Activated CD4-positive, alpha-beta T cell treated with anti-CD3 and anti-CD28 coated beads, Interleukin-2, amount 50 U/mL, for 48 hours (primary cell): ENCODE data around the gene ZBTB46.

ENCODE experiments used
- DNase-seq, 2 experiments: peaks; one replicate each; pipeline ENCODE4 v3.0.0-alpha.2; 2020

Gene ZBTB46

DNA sequence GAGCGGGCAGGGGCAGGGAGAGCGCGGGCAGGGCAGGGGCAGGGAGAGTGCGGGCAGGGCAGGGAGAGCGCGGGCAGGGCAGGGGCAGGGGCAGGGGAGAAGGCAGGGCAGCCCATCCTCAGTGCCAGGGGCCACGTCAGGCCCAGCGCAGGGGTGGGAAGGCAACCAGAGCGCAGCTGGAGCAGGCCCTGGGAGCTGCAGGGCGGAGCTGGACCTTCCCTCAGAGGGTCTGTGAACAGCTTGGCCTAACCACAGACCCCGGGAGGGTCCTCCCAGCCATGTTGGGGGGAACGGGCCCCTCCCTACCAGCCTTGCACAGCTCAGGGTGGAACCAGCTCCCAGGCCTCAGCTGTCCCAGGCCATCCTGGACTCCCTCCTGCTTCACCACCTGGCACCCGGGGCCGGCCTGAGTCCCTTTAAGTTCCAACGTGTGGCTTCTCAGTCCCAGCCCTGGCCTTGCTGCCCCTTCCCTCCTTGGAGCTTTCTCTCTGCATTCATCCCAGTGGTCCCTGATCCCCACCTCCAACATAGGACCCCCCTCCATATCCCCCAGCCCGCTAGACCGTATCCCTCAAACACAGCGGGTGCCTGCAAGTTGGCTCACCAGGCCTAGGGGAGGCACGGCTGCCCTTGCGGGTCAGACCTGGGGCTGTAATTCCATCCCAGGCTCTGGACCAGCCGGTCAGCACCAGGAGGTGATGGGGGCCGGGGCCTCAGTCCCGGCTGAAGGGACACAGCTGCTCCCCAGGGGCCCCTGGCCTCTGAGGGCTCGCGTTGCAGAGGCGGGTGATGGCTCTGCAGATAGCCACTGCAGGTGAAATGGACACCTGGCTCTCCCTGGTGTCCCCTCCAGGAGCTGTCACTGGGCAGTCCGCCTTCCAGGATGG lies 5.6 kb upstream of the ZBTB46 start:
- no peak for DNase-seq

DNA sequence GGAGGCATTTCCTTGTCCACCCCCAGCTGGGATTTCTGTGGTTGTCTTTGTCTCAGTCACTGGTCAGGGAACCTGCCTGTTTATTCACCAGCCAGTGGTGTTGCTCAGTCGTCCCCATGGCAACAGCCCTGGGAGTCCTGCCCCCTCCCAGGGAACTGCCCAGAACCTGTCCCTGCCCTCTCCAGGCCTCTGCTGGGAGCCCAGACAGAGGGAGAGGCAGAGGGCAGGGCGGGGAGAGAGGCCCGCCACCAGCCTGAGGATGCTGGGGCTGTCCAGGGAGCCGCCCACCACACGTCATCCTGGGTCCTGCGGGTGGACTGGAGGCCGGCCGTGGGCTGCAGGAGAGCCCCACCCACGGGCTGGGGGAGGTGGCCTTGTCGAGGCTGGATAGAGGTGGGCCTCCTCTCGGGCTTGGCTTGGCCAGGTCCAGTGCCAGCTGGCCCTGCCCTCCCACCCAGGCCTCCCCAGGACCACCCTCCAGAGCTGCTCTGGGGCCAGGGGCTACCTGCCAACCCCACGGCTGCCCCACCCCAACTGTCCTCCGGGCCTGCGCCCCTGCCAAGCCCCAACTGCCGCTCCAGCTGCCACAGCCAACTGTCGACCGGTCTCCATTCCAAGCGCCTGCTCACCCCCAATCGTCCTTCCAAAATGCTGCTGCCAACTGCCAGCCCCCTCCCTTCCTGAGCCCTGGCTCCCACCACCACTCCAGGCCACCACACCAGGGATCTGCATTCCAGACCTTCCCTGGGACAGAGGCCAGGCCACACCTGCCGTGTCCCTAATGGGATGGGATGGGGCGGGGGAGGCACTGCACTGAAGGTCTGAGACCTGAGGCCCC lies 4.2 kb upstream of the ZBTB46 start:
- DNase-seq = no peak

DNA sequence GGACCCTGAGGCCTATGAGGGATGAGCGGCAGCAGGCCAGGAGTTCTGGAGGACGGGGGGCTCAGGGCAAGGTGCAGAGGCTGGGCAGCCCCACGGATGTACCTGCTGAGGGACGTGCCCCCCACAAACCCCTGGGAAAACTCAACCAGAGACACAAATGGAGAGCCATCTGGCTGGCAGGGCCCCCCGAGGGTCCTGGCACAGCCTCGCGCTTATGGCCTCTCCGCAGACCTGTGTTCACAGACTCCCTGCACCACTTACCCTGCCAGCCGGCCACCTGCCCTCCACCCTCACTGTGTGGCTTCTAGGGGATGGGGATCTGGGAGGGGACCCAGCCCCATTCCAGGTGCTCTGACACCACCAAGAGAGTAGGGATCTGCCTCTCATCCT lies 3.4 kb upstream of the ZBTB46 start:
- no peak for DNase-seq

DNA sequence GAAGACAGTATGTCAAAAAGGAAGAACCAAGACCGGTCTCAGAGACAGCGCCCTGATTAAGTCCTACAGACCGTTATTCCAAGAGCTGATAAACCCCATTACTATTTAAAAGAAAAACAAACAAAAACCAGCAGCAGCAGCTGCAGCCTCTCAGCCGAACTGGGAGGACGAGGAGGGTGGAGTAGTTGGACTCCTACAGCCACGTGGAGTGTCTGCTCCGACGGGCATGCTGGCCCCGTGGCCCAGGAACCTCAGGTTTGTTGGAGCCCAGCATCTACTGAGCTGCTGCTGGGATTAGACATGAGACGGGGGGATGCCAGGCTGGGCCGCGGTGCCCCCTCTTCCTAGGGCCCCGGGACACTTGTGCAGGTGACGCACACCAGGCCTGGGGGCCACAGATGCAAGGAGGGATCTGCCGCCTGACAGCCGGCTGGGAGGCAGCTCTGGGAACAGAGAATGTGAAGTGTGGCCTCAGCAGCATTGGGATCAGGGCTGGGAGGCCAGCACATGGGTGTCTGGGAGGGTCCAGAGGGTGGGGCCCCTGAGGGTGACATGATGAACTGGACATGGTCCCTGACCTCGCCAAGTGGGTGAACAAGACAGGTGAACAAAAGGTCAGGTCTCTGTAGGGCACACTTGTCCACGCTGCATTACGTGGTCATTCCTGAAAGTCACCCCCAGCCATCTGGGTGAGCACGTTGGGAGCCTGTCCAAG lies 2.9 kb upstream of the ZBTB46 start:
- DNase-seq = no peak

DNA sequence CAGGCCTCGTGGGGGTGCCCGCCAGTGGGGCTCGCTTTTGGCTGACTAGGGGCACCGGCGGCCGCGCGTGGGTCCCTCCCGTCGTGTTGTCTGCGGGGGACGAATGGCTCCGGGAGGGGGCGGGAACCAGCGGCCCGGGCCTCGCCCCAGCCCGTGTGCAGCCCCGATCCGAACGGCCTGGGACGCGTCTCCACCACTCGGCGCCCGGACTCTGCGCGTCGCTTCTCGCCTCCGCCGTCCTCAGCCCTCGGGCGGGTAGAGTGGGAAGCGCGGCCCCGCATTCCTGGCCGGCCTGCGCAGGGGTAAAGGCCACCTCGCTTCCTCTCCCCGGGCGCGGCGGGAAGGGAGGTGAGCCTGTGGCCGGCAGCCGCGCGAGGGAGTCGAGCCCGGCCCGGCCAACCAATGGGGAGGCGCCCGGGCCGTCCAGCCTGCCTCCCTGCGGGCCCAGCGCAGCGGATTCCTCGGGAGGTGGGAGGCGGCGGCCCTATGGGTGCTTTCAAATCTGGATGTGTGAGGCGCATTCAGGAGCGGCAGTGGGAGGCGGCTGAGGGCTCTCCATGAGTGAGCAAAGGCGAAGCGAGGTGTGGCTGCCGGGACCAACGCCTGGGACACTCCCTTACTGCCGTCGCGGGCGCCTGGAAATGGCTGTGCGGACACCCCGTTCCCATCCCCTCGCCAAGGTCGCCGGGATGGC lies 1.1 kb upstream of the ZBTB46 start:
- peak in 1 of 2 experiments; percentile 11 for DNase-seq

DNA sequence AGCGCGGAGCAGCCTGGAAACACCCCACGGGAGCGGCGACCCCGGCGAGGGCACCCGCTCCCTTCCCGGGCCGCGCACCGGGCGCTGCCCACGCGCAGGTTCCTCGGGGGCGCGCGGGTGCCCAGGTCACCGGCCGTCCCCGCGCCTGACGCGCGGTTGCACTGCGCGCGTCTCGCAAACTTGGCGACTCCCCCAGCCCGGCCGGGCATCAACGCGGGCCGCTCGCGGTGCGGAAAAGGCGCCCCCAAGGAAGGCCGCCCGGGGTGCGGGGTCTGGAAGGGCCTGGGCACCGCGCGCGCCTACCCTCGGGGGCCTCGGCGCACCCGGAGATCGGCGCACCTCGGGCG lies 555 bp upstream of the ZBTB46 start:
- no peak for DNase-seq

DNA sequence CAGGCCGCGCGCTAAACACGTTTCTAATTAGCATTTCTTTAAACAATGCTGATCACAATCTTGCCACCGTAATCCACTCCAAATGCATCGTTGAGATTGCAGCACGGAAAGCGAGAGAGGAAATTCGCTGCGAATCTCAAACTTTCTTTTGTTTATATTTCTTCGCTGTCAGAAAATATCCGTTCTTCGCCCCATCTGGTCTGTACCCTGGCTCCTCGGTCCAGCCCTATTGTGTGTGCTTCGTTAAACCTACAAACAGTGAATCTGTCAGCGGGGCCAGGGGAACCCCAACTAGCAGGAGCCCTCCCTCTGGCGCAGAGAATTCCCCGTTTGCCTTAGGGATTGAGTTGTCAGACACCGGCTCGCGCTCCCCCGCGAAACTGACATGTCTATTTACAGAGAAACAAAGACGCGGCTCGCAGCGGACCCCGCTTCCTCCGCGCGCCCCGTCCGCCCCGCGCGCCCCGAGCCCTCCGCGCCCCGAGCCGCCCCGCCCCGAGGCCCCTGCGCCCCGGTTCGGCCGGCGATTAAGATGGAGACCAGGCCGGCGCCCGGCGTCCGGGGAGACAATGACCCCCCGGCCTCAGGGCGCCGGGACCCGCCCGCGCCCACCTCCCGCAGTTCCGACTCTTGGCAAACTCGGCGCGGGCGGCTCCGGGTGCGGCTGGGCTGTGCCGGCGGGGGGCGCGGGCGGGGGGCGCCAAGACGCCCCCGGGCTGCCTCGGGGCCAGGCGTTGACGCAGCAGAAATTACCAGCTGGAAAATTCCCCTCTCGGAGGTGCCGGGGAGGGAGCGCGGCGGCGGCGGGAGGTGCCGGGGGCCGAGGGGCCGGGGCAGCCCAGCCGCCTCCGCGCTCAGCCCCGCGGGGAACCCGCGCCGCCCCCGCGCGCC lies 874 bp downstream of the ZBTB46 start:
- peak in 1 of 2 experiments; percentile 14 for DNase-seq

DNA sequence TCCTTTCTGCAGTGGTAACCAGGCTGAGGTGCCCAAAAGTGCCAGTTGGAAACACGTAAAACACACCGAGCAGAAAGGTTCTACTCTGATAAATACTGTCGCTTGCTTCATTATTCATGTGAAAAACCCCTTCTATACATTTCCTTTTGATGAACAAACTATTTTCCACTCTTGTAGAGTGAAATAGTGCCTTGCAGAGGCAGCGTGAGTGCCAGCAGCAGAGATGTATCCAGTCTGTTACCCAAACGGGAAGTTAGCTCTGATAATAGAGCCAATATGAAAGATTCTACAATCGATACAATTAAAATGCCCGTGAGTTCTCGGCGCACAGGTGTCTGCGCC lies 1.5 kb downstream of the ZBTB46 start:
- peak in 1 of 2 experiments; percentile 9 for DNase-seq

DNA sequence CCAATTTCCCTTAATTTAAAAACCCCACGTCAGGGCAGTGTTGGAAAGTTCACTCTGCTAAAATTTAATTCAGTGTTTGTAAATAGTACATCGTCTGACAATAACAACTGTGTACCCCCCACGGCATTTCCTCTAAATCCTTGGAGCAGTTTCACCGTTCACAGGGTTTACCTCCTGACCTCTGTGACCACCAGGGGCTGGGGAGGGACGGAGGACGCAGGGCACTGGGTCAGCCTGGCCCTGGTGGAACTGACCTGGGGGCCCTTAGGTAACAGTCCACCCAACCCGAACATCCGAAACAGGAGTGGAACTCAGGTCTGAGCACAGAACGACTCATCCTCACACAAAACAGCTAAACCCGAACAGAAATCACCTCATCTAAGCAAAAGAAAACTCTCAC lies 2.1 kb downstream of the ZBTB46 start:
- DNase-seq = no peak

DNA sequence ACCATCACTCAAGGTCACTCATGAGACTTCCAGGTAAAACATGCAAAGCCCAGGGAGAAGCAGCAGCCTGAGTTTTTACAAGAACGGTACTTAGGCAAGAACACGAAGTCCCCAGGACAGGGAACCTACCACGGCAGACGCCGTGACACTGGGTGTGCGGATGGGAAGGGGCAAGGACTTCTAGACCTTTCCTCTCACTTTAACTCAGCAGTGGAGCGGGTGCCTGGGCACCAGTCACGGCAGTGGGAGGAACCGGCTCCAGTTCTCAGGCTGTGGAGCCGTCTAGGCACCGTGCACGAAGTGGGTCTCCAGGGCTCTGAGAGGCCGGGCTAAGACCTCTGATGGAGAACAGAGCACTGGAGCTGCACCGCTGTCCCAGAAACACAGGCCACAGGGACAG lies 2.5 kb downstream of the ZBTB46 start:
- DNase-seq = no peak

DNA sequence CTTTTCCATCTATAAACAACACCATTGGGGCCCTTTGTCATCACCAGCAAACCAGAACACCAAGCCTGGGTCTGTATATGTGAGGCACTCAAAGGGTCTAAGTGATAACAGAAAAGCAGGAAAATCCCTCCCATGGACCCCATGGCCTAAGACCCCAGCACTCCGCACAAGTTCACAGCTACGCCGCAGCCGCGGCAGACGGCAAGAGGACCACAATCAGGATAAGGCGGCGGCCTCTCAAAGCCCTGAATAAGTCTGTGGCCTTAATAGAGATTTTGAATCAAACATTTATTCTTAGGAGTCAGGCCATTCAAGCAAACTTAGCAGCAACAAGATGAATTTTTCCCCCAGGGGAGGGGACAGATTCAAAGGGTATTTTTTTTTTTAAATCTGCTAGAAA lies 2.9 kb downstream of the ZBTB46 start:
- no peak for DNase-seq

DNA sequence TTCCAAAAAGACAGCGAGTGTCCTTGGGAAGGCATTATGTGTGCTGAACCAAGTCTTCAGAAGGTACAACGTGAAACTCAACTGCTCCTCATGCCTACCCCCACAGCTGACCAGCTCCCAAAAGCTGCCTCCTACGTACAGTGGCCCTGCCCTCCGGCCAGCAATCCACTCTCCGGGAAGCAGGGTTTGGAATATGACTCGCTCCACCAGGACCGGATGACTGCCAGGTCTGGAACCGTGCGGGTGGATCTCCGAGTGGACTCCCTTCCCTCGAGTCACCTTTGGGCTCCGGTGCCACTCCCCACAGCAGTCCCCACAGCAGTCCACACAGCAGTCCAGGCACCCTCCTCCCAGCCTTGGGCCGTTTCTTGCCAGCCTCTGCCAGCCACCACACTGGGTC lies 4.3 kb downstream of the ZBTB46 start:
- no peak for DNase-seq

DNA sequence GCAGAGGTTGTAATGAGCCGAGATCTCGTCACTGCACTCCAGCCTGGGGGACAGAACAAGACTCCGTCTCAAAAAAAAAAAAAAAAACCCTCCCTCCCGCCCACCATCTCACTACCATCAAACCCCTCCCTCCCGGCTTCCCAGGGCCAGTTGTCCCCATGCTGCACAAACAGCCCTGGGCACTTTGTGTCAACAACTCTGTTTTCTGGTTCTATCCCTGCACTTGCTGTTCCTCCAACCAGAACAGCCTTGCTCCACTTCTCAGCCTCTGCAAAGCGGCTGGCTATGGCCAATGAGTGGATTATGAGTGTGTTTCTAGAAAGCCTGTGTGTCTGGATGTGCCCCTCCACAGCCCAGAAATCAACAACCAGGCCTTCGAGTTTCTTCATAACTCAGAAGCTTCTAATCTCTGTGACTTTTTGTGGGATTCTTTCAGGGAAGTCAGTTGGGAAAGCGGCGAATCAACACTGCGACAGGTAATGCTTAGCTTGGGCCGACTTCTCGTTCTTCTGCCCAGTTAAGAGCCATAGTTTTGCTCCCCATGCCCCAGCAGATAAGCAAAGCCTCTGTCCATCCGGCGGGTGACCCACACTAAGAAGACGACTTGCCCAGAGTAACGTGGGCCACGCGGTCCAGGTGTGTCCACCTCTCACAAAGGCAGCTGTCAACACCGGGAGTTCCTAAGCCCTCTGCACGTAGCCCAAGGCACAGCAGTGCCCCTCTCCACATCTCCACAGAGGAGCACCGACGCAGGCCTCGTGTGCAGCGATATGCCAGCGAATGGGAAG lies 5.5 kb downstream of the ZBTB46 start:
- DNase-seq = no peak

DNA sequence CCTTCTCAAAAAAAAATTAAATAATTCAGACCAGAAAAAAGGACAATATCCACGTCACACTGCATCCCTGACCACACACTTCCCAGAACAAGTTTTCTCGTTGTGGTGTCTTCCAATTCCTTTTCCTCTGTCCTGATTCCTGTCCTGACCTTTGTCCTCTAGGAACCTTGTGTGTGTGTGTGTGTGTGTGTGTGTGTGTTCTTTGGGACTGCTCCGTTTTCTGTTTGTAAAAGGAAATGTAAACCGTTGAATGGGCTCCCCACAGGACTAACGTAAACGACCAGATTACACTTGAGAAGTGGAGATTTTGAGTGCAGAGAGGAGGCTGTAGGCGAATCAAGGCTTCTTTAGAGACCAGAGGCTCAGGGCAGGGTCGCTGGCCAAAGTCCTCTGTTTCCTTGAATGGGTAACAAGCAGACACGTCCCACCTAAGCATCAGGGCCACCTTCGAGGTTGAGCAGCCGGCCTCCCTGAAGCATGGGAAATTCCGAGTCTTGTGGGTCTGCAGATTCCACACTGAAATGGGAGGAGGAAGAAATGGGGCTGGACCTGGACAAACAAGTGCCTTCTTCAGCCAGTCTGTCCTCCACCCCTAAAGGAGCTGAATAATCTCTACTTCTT lies 7.3 kb downstream of the ZBTB46 start:
- no peak for DNase-seq

DNA sequence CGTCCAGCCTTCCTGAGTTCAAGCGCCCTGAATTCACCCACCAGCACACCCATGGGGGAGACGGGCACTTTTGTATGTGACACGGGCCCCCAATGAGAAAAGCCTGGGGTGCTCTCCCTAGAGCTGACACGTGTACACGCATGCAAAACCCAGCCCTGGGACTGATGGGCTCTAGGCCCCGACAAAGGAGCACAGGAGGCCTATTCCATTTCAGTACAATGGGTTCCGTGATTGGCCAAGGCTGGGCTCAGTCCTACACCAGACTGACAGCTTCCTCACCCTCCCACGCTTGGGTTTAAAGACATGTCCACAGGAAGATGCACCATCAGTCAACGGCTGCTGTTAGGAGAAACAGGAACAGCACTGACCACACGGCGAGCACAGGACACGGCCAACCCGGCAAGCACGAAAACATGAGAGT lies 8.8 kb downstream of the ZBTB46 start:
- no peak for DNase-seq

DNA sequence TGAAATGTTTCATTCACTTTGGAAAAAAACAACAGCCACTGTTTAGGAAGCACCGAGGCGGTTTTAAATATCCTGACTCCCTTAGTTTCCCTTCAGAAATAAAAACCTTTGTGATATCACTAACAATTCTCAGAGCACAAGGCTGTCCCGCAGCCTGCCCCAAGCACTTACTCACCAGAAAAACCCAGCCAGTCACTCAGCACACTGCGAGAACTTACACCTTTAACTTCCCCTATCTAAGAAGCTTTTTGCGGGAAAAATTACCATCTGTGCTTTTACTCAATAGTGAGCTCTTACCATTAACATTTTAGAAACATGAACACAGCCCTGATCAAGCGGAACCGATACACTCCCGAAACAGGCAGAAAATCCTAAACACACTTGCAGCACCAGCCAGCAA lies 9.3 kb downstream of the ZBTB46 start:
- DNase-seq = no peak

DNA sequence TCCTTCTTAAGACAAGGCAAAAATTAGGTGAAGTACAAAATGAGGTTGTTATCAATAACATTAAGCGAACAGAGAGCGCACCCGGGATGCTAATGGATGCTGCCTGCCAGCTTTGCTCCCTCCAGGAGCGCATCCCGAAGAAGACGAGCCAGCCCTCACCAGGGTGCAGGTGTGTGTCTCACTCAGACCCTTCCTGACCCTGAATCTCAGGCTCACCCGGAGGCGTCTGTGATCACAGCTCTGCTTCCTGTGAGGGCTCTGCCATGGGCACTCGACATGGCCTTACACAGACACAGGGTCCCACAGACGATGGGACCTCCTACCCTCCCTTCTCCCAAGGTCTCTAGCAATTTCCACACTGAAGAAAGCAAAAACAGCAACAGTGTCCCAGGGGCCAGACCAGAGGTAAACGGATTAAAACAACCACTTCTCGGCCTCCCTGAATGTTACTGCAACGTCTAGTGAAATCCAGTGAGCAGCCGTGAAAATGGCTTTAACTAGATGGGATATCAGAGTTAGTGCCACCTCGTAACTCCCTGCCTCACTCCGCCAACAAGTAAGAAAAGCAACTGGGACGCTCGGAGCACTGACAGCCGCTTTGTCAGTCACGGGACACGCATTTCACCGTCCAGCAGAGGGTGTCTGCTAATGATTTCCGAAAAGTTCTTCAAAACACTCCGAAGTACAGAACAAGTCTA lies 11.7 kb downstream of the ZBTB46 start:
- no peak for DNase-seq

DNA sequence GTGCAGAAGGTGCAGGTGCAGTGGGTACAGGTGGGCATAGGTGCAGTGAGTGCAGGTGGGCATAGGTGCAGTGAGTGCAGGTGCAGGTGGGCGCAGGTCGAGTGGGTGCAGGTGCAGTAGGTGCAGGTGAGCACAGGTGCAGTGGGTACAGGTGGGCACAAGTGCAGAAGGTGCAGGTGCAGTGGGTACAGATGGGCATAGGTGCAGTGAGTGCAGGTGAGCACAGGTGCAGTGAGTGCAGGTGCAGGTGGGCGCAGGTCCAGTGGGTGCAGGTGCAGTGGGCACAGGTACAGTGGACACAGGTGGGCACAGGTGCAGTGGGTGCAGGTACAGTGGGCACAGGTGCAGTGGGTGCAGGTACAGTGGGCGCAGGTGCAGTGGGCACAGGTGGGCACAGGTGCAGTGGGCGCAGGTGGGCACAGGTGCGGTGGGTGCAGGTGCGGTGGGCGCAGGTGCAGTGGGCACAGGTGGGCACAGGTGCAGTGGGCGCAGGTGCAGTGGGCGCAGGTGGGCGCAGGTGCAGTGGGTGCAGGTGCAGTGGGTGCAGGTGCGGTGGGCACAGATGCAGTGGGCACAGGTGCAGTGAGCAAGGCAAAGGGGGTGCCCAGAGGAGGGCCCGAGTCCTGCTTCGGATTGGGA lies 15.3 kb downstream of the ZBTB46 start:
- DNase-seq = no peak

DNA sequence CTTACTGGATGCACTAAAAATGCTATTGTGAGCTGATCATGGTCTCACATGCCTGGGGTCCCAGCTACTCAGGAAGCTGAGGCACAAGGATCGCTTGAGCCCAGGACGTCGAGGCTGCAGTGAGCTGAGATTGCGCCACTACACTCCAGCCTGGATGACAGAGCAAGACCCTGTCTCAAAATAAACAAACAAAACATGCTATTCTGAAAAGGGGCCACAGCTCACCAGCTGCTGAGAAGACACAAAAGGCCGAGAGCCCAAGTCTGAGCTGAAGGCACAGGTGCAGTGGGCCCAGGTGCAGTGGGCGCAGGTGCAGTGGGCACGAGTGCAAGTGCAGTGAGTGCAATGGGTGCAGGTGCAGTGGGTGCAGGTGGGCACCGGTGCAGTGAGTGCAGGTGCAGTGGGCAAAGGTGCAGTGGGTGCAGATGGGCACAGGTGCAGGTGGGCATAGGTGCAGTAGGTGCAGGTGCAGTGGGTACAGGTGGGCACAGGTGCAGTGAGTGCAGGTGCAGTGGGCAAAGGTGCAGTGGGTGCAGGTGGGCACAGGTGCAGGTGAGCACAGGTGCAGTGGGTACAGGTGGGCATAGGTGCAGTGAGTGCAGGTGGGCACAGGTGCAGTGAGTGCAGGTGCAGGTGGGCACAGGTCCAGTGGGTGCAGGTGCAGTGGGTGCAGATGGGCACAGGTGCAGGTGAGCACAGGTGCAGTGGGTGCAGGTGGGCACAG lies 16.0 kb downstream of the ZBTB46 start:
- DNase-seq = no peak
